NCI-H2196 (cell line): Measurements from ENCODE around the gene RSAD2.
A peak's percentile ranks its signal among the peaks of the same experiment; 100 is the strongest.

Source experiments
- DNase-seq: peaks from one replicate; lab custom pipeline; 2025; ENCODE audit not compliant: unreplicated experiment; lab: John Stamatoyannopoulos, UW

Gene RSAD2

DNA sequence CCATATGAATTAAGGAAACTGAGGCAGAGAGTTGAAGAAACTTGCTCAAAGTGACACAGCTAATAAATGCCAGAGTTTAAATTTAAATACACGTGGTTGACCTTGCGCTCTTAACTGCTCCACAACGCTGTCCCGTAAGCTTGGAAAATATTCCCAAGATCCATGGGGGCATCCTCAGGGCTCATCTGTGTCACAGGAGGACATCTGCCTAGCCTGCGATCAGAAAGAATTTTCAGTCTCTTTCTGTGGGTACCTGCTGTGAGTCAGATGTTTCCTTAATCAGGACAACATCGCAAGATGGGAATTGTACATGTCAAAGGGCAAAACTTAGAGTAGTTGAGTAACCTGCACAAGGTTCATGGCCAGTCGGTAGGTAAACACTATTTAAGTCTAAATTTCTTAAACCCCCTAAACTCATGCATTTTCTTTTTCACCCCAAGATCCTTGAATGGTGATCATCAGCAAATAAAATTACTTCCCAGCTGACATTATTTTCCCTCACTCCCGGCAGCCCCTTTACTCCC lies 13.3 kb upstream of the RSAD2 start:
- no peak for DNase-seq

DNA sequence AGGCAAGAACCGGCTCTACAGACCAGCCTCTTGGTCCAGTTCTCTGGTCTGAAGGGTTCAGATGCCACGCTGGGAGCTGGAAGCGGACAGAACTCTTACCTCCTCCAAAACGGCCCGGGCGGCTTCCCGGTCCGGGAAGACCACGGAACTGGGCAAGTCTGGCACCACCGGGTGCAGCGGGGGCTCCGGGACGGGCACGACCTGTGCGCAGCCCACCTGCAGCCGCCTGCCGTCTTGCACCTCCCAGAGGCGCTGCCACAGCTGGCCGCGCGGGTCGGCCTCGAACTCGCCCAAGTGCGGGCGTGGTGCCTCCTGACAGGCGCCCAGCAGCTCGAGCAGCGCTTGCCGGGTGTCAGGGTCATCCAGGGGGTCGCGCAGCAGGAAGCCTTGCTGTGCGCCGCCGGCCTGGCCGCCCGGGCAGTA lies 12.6 kb upstream of the RSAD2 start:
- DNase-seq: peak; percentile 45

DNA sequence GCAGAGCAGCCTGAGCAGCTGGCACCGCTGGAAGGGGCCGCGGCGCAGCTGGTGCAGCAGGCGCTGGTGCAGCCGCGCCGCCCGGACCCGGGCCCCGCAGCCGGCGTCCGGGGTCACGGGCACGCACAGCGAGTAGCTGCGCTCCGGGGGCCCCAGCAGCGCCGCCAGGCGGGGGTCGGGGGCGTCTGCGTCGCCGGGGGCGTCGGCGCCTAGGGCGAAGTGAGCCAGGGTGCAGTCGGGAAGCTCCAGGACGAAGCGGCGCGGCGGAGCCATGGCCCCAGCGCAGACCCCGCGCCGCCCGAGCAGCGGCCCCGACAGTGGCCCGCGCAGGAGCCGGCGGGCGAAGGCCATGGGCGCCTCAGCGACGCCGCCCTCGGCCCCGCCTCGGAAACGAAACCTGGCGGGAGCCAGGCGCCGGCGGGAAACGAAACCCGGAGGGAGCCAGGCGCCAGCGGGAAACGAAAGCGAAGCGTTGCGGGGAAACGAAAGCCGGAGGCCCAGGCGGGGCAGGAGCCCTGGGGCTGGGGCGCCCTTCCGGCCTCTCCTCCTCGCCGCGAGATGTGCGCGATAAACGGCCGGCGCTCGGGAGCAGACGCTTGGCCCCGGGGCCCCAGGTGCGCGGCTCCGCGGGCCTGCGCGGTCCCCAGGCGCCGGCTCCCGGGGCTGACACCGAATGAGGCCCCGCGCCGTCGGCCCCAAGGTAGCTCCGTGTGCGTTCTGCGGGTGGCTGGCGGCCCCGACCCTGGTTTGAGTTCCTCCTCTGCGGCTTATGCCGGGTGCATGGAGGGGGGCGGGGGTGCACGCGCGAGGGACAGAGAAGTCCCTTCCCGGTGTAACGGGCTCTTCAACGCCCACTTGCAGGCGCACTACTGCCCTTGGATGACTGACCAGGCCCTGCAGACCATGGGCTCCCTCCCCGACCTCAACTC lies 12.0 kb upstream of the RSAD2 start, which contains the start of gene CMPK2:
TSS of gene CMPK2 (minus strand) at position 562 of the 929 bp plus-strand sequence. CDS start at position 351, 211 bp downstream.
- peak; percentile 63 for DNase-seq

DNA sequence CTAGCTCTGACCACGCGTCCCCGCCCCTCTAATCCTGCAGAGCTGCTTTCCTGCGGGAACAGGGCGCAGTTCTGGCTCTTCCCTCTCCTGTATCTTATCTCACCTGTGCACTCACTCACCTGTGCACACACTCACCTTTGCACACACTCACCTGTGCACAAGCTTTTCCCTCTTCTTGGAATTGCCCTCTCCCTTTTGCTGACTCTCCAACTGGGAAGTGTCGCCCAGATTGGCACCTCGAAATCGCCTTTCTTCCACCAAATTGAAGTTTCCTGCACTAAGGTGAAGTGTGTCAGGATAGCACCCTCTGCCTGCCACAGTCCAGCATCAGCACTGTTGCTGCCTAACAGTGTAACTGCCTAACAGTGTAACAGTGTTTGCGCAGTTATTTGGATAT lies 11.3 kb upstream of the RSAD2 start:
- peak; percentile 42 for DNase-seq

DNA sequence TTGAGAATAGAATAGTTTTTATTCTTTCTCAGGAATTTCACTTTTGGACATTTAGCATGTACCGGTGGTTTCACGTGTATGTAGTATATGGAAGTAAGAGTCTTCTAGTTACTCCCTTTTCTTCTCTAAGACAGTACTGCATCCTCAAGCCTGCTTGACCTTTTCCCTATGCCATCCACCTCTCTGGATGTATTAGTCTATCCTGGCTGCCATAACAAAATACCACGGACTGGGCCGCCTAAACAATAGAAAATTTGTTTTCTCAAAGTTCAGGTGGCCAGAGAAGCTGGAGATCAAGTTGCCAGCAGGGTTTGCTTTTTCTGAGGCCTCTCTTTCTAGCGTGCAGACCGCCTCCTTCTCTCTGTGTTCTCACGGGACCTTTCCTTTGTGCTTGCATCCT lies 10.6 kb upstream of the RSAD2 start:
- no peak for DNase-seq

DNA sequence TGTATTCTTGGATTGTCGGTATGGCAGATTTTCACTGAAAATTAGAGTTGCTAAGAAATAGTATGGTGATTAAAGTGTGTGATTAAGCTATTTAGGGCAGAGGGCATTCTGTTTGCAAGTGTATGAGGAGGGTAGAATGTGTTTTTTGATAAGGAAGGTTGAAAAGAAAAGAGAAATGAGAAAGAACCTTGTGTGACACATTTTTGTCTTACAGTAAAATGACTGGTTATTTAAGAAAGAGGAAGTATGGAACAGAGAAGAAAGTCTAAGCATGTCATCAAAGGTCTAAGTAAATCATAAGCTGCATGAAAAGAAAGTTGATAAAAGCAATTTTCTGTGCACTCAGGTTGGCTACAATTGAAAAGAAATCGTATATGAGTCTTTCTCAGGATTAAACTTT lies 5.2 kb upstream of the RSAD2 start:
- no peak for DNase-seq

DNA sequence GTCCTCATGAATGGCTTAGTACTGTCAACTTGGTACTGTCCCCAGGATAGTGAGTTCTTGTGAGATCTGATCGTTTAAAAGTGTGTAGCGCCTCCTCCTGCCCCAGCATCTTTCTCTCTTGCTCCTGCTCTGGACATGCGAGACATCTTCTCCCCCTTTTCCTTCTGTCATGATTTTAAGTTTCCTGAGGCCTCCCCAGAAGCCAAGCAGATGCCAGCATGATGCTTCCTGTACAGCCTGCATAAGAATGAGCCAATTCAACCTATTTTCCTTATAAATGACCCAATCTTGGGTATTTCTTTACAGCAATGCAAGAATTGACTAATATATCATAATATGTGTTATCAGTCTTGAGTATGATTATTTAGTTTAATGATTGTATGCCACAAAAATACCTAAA lies 3.5 kb upstream of the RSAD2 start:
- DNase-seq: no peak

DNA sequence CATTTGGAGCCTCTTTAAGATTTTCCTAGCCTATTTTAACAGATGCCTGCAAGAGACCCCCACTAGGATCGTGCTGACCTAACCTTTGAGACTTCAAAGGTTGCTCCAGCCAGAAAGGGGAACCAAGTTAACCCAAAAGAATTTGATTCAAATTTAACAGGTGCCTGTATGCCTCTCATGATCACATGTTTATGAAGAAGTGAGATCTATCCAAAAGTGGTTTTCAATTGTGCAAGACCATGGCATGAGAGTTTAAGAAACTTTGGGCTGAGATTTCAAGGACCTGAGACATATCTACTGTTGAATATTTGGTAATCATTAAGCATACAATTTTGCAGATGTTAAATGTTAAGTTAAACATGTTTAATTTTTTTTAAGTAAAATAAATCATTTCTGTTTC lies 1.3 kb upstream of the RSAD2 start:
- no peak for DNase-seq

DNA sequence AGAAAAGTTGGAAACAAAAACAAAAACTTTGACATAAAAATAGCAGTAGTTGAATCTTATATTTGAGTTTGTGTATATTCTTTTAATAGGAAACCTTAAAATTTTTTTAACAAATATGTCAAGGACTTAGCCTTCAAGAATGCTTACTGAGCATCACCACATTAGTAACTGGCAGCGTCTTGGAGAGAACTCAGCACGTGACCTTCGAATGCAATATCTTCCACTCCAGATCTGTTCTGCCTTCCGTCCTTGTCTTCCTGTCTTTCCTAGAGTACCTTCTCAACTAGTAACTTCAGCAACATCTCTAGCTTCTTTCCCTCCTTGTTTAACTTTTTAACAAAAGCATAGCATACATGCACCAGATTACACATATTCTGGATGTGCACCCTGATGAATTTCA lies 972 bp downstream of the RSAD2 start:
- DNase-seq: no peak

DNA sequence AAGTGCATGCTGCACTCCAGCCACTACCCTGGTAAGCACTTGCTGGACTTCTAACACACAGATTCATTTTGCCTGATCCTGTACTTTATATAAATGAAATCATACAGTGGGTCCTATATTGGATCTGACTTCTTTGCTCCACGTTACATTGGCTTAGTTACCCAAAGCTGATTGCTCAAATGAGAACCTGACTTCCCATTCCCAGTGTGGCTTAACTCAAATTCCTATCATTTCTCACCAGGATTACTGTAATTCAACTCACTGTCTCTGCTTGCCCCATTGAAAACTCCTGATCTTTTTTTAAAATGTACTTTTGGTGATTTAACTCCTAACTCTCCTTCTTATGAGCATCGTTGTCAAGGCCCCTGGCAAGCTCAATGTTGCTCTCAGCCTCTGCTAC lies 1.4 kb downstream of the RSAD2 start:
- DNase-seq: no peak

DNA sequence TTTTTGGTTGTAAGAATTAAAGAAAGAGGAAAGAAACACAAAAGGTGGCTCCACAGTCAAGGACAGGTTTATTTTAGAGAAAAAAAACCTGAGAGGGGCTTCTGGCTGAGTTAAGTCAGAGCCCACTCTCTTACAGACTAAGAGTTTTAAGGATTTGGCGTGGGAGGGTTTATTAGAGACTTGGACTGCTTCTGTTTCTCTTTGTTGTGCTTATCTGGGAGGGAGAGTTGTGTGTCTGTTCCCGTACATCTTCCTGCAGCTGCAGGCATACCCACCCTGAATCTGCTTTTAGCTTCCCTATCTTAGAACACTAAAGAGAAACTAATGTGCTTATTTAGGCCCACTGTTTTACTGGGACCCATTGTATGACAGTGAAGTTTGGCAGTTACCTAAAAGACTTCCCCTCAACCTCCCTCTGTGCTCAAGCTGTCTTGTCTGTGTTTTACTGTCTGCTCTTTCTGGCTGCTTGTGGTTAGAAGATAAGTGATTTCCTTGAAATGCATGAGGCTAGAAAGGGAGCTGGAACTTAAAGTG lies 2.7 kb downstream of the RSAD2 start:
- no peak for DNase-seq

DNA sequence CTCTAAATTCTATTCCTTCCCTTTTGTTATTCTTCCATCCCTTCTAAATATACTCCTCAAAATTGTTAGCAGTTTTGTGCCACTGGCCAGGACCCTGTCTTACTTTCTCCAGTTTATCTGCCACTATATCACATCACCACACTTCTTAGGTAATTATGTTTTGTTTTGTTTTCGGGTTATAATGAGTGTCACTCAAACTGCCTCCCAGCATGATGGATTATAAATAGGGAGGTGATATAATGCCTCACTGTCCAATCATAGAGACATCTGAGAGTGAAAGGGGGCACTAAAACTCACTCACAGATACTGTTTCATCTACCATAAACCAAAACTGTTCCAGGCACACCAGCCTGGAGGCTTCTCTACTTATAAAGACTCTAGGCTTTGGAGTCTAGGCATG lies 3.5 kb downstream of the RSAD2 start:
- no peak for DNase-seq

DNA sequence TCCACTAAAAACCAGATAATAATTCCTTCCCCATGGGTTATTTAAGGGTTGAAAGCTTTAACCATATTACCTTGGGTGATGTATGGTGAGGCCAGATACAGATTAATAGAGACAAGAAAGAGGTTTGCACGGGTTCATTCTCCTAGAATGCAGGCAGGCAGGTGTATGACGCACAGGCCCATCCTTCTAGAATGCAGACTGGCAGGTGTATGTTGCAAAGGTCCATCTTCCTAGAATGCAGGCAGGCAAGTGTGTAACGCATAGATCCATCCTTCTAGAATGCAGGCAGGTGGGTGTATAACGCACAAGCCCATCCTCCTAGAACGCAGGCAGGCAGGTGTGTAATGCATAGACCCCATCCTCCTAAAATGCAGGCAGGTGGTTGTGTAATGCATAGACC lies 3.9 kb downstream of the RSAD2 start:
- no peak for DNase-seq

DNA sequence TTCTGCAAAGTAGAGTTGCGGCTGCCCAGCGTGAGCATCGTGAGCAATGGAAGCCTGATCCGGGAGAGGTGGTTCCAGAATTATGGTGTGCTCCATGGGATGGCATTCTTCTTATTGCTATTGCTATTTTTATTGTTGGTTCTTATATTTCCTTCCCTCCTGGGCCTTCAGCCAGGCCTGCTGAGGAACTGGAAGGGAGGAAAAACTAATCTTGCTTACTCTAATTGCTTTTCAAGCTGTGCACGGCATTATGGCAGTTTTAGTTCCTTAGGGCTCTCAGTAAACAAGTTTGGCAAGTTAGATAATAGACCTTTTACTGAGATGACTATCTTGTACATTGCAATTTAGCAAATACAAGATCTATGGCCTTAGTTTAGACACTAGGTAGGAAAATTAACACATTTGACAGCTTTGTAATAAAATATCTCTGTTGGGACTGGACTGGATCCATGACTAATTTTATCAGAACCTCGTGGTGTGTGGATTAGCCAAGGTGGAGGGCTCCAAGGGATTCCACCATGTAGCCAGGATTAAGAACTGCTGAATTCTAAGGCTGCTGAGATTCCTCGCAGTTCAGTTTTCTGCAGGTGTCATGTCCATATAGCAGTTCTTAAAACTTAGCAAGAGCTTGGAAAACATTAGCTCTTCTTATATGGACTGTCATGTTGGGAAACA lies 6.0 kb downstream of the RSAD2 start:
- no peak for DNase-seq

DNA sequence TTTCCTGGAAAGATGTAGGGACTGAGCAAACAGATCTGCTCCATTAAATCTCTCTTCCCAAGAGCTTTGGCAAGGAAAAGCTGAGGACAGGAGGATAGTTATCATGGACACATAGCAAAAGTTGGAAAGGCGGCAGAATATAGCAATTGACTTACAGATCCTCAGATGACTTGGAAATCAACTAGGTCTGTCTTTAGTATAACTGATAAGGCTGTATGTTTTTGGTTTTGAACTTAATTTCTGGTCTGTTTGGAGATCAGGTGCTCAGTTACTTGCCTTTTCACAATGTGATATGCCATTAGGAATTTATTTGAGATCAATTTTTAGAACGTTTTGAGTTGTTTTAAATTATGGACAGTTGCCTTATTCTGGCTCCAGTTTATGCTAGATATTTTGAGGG lies 8.0 kb downstream of the RSAD2 start:
- no peak for DNase-seq

DNA sequence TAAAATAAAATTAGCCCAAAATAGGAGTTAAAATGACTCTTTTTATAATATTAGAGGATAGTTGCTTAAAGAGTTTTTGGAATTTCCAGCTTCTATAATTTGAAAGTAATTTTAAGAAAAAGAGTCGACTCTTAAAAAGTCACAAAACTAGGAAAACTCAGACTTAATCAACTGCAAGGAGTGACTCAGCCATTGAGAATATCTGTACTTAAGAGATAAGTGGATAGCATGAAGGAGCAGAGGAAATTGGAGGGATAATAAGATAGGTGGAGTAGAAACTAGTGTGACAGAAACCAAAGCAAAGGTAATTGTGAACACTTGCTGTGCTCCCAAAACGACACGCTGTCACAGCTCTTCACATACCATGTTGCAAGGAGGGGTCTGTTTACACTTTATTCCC lies 8.4 kb downstream of the RSAD2 start:
- DNase-seq: no peak

DNA sequence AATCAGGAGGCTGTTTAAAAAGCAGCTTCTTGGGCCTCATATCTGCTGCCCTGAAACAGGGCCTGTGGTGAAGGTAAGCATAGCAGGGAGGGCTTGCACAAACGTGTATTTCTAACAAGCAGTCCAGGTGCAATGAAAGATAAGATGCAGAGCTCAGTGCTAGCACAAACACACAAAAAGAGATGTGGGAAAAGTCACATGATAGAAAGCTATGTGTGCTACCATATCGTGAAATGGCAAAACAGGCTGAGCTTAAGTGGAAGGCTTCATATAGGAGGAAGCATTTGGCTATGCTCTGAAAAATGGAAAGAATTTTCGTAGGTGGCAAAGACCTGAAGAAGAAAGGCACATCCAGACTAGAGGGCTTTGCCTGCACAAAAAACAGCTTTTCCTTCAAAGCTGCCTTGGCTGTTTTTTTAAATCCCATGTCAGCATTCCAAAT lies 10.2 kb downstream of the RSAD2 start:
- DNase-seq: no peak

DNA sequence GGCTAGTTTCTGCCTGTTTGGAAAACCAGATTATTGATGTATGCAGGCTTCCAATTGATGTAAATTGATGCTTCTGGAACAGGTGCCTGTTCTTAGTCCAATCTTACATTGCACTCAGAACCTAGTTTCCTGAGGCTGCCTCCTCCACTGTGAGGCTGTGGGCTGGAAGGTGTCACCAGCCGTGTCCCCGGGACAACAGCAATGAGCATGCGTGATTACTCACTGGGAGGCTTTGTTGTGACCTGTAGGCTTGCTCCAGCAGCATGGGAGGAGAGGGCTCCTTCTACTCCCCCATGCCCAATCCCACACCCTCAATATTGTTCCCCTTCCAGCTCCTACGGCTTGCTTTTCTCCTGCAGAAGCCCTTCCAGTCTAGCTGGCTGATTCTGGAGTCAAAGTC lies 11.1 kb downstream of the RSAD2 start:
- no peak for DNase-seq

DNA sequence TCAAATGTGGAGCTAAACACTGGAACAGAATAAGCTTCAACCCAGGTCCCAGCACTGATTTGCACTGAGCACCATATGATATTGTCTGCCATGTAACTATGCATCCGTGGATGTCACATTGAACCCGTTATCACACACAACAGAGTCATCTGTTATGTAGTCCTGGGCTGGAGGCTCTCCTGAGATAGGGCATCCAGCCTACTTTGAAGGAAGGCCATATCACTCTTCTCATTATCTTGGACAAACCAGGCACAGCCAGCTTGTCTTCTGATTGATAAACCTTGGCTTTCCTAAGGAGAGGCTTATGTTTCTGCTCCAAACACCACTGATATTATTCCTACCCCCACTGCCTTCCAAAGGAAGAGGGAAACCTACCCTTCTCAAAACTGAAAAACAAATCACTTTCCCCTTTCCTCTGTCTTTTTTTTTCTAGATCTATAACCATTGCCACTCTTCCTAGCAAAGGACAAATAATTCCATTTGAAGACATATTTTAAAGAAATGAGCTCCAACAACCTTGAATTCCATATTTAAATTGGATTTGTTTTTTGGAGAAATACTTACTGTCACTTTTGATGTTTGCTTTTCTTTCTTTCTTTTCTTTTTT lies 16.4 kb downstream of the RSAD2 start:
- DNase-seq: no peak

DNA sequence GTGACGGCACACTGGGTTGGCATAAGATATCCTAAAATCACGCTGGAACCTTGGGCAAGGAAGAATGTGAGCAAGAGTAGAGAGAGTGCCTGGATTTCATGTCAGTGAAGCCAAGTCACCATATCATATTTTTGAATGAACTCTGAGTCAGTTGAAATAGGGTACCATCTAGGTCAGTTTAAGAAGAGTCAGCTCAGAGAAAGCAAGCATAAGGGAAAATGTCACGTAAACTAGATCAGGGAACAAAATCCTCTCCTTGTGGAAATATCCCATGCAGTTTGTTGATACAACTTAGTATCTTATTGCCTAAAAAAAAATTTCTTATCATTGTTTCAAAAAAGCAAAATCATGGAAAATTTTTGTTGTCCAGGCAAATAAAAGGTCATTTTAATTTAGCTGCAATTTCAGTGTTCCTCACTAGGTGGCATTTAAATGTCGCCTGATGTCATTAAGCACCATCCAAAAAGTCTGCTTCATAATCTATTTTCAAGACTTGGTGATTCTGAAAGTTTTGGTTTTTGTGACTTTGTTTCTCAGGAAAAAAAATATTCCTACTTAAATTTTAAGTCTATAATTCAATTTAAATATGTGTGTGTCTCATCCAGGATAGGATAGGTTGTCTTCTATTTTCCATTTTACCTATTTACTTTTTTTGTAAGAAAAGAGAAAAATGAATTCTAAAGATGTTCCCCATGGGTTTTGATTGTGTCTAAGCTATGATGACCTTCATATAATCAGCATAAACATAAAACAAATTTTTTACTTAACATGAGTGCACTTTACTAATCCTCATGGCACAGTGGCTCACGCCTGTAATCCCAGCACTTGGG lies 19.6 kb downstream of the RSAD2 start:
- DNase-seq: peak; percentile 50
